Measurements from ENCODE around the gene E4F1. TPM values are rescaled to one million over a fixed set of nuclear protein-coding genes. Genes with fewer than 3 reads are reported as not detected.

E4F1 gene
- total and polyA plus RNA-seq, 2 experiments from 2014 or later = 15.5 to 19.7 TPM

DNA sequence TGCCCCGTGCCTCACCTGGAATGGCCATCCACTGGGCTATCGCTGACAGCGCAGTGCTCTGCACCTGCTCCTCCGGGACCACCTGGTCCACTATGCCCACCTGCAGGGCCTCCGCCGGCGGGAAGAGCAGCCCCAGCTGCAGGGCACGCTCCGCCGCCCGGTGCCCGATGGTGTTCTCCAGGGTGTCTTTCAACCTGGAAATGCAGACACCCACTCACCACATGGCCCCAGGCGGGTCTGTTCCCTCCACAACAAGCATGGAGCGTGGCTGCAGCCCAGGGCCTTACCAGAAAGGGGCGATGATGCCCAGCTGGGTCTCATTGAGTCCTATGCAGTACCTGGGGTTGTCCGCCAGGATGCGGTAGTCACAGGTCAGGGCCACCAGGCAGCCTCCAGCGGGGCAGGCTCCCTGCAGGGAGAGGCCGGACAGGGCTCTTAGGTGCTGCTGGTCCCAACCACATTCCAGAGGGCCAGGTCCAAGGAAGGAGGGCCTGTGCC, 19.7 kb downstream of the E4F1 start:
- Histone ChIP-seq H3K36me3 (replicated peaks; ENCODE audit: insufficient read depth, low read depth) (no peaks in the 10 kb centered on the region), H3K9me2 (replicated peaks; ENCODE audit: insufficient read depth) (no peaks in the 10 kb centered on the region), H3K4me3 (no peak overlapping the region), H3K9me3 (ENCODE audit: low read depth) (no peaks in the 10 kb centered on the region), H4K20me1 (ENCODE audit: insufficient read depth, poor library complexity, severe bottlenecking) (no peaks in the 10 kb centered on the region), H3K79me2 (peaks cover 10% of the 10 kb centered on the region), H3K4me1 (ENCODE audit: insufficient read depth) (no peaks in the 10 kb centered on the region), H3K27me3 (no peaks in the 10 kb centered on the region), H3K27ac (no peak overlapping the region), H2AFZ (no peak overlapping the region), H3K4me2 (no peak overlapping the region)
- DNase-seq (ENCODE audit: low spot score) = no peak
- TF ChIP-seq EZH2 (IDR thresholded peaks at IDR 0.05; ENCODE audit: borderline replicate concordance) (no peak), EZH2phosphoT487 (IDR thresholded peaks at IDR 0.05; ENCODE audit: low read depth, severe bottlenecking, unreplicated experiment) (no peak)
- TF ChIP-seq, protein P1, sequence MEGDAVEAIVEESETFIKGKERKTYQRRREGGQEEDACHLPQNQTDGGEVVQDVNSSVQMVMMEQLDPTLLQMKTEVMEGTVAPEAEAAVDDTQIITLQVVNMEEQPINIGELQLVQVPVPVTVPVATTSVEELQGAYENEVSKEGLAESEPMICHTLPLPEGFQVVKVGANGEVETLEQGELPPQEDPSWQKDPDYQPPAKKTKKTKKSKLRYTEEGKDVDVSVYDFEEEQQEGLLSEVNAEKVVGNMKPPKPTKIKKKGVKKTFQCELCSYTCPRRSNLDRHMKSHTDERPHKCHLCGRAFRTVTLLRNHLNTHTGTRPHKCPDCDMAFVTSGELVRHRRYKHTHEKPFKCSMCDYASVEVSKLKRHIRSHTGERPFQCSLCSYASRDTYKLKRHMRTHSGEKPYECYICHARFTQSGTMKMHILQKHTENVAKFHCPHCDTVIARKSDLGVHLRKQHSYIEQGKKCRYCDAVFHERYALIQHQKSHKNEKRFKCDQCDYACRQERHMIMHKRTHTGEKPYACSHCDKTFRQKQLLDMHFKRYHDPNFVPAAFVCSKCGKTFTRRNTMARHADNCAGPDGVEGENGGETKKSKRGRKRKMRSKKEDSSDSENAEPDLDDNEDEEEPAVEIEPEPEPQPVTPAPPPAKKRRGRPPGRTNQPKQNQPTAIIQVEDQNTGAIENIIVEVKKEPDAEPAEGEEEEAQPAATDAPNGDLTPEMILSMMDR (IDR thresholded peaks at IDR 0.05; ENCODE audit: poor library complexity) = no peak
- 94% methylated on average over 19 of the region's 19 CpGs for WGBS (ENCODE audit: low lambda C conversion rate, missing lambda C conversion rate)

DNA sequence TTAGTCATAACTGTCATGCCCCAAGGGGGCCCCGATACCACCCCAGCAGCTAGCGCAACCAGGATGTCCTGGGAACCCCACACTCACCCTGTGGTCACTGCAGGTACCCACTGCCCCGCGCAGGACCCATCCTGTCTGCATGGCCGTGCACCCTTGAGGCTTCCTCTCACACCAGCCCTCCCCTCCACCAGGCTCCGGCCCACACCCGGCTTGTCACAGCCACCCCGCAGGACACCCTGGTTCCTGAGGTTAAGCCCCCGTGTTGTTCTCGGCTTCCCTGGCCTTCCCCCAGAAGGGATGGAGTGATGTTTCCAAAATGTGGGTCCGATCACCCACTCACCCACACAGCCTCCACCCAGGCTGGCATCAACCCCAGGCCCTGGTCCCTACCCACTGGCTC, 20.4 kb downstream of the E4F1 start:
- no peaks in the 10 kb centered on the region for H3K4me1 ChIP-seq (ENCODE audit: insufficient read depth)
- no peaks in the 10 kb centered on the region for H3K9me3 ChIP-seq (ENCODE audit: low read depth)
- DNase-seq (ENCODE audit: low spot score) = no peak
- no peak overlapping the region for H3K27ac ChIP-seq
- no peaks in the 10 kb centered on the region for H3K27me3 ChIP-seq
- no peaks in the 10 kb centered on the region for H3K36me3 ChIP-seq (replicated peaks; ENCODE audit: insufficient read depth, low read depth)
- WGBS (ENCODE audit: low lambda C conversion rate, missing lambda C conversion rate) = 98% methylated on average over 6 of the region's 11 CpGs
- peaks cover 17% of the 10 kb centered on the region for H3K79me2 ChIP-seq
- H3K9me2 ChIP-seq (replicated peaks; ENCODE audit: insufficient read depth) = no peaks in the 10 kb centered on the region
- H2AFZ ChIP-seq = no peak overlapping the region
- H3K4me3 ChIP-seq = no peak overlapping the region
- no peak overlapping the region for H3K4me2 ChIP-seq
- TF ChIP-seq, protein P1 (IDR thresholded peaks at IDR 0.05; ENCODE audit: poor library complexity) = no peak
- no peak for TF ChIP-seq EZH2phosphoT487 (IDR thresholded peaks at IDR 0.05; ENCODE audit: low read depth, severe bottlenecking, unreplicated experiment)
- no peak for TF ChIP-seq EZH2 (IDR thresholded peaks at IDR 0.05; ENCODE audit: borderline replicate concordance)
- H4K20me1 ChIP-seq (ENCODE audit: insufficient read depth, poor library complexity, severe bottlenecking) = no peaks in the 10 kb centered on the region

DNA sequence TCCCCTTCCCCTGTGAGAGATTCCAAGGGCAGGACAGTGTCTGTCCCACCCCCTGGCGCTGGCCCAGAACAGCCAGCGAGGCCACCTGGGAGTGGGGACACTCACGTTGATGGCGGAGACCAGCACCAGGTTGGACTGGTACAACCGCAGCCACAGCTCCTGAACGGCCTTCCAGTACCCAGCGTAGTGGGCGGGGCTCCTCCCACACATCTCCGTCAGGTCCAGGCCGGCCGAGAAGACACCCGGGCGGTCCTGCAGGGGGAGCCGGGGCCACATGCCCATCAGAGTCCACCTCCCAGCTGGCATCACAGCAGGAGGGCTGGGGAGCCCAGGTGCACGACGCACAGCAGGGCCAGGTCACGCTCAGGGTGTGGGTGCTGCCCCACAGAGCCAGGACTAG, 20.9 kb downstream of the E4F1 start:
- H3K27me3 ChIP-seq = no peaks in the 10 kb centered on the region
- no peak overlapping the region for H2AFZ ChIP-seq
- H3K4me1 ChIP-seq (ENCODE audit: insufficient read depth) = no peaks in the 10 kb centered on the region
- no peaks in the 10 kb centered on the region for H3K9me2 ChIP-seq (replicated peaks; ENCODE audit: insufficient read depth)
- H4K20me1 ChIP-seq (ENCODE audit: insufficient read depth, poor library complexity, severe bottlenecking) = no peaks in the 10 kb centered on the region
- no peak overlapping the region for H3K4me2 ChIP-seq
- H3K27ac ChIP-seq = no peak overlapping the region
- H3K4me3 ChIP-seq = no peak overlapping the region
- H3K9me3 ChIP-seq (ENCODE audit: low read depth) = no peaks in the 10 kb centered on the region
- no peaks in the 10 kb centered on the region for H3K36me3 ChIP-seq (replicated peaks; ENCODE audit: insufficient read depth, low read depth)
- no peak for DNase-seq (ENCODE audit: low spot score)
- peaks cover 22% of the 10 kb centered on the region for H3K79me2 ChIP-seq
- TF ChIP-seq EZH2phosphoT487 (IDR thresholded peaks at IDR 0.05; ENCODE audit: low read depth, severe bottlenecking, unreplicated experiment) (no peak), EZH2 (IDR thresholded peaks at IDR 0.05; ENCODE audit: borderline replicate concordance) (no peak)
- TF ChIP-seq, protein P1 (IDR thresholded peaks at IDR 0.05; ENCODE audit: poor library complexity) = no peak
- WGBS (ENCODE audit: low lambda C conversion rate, missing lambda C conversion rate) = 91% methylated on average over 17 of the region's 17 CpGs
